NCI-H446 (cell line): Measurements from ENCODE around the gene NKD1.

Experiments
- DNase-seq, 2 experiments: peaks; one replicate each; lab custom pipeline; 2025; lab: John Stamatoyannopoulos, UW

Gene NKD1

GRCh38 chr16:50630394-50631020 is 82.3 kb downstream of the NKD1 start:
- no peak for DNase-seq

GRCh38 chr16:50631249-50631984 is 83.2 kb downstream of the NKD1 start:
- DNase-seq: no peak

- no peak for DNase-seq
These were observed 83.9 kb downstream of the NKD1 start for GRCh38 chr16:50631985-50632576.

- DNase-seq: no peak
These were observed 85.0 kb downstream of the NKD1 start for GRCh38 chr16:50632927-50633800.

GRCh38 chr16:50634090-50634489 is 85.9 kb downstream of the NKD1 start:
- no peak for DNase-seq

- no peak for DNase-seq
These were observed 86.8 kb downstream of the NKD1 start for GRCh38 chr16:50634947-50635346.

GRCh38 chr16:50635505-50636392 is 87.6 kb downstream of the NKD1 start:
- DNase-seq: no peak

- no peak for DNase-seq
These were observed 88.7 kb downstream of the NKD1 start for GRCh38 chr16:50636753-50637374.

GRCh38 chr16:50637716-50638602 is 89.8 kb downstream of the NKD1 start:
- DNase-seq: no peak

GRCh38 chr16:50638816-50639670 is 90.8 kb downstream of the NKD1 start:
- no peak for DNase-seq

GRCh38 chr16:50640391-50640790 is 92.2 kb downstream of the NKD1 start:
- no peak for DNase-seq

- no peak for DNase-seq
These were observed 93.0 kb downstream of the NKD1 start for GRCh38 chr16:50640919-50641817.

GRCh38 chr16:50641818-50642187 is 93.6 kb downstream of the NKD1 start:
- DNase-seq: no peak

GRCh38 chr16:50642349-50642748 is 94.2 kb downstream of the NKD1 start:
- DNase-seq: no peak

- DNase-seq: no peak
These were observed 95.0 kb downstream of the NKD1 start for GRCh38 chr16:50643192-50643591.

GRCh38 chr16:50644245-50644644 is 96.0 kb downstream of the NKD1 start:
- no peak for DNase-seq

GRCh38 chr16:50644729-50645128 is 96.5 kb downstream of the NKD1 start:
- DNase-seq: peak in 1 of 2 experiments; percentile 25
